Neural progenitor cell (in vitro differentiated cells): ENCODE measurements around the gene KCNH1. TPM values are rescaled to one million over a fixed set of nuclear protein-coding genes. Genes with fewer than 3 reads are reported as not detected.

Experiments
- DNase-seq: peaks from one replicate; pipeline ENCODE4 v3.0.0-alpha.2; 2016; ENCODE audit warnings: low spot score
- H2AFZ ChIP-seq: fragments of 200-600 bp; sonication (generic); replicated peaks from 2 replicates; pipeline ENCODE4 v1.6.1; 2016; ENCODE audit warnings: antibody characterized with exemption
- H3F3A ChIP-seq: fragments of 200-600 bp; sonication (generic); 2 replicates; pipeline ENCODE4 v1.6.1; 2016; ENCODE audit warnings: antibody characterized with exemption, low read depth
- H3K27ac ChIP-seq: fragments of 200-600 bp; sonication (generic); 2 replicates; pipeline ENCODE4 v1.5.1; 2016; ENCODE audit warnings: mild to moderate bottlenecking
- H3K27me3 ChIP-seq: fragments of 200-600 bp; sonication (generic); 2 replicates; pipeline ENCODE4 v1.6.1; 2016; ENCODE audit warnings: mild to moderate bottlenecking, moderate library complexity
- H3K36me3 ChIP-seq: fragments of 200-600 bp; sonication (generic); 2 replicates; pipeline ENCODE4 v1.5.1; 2016
- H3K4me1 ChIP-seq: fragments of 200-600 bp; sonication (generic); 2 replicates; pipeline ENCODE4 v1.6.1; 2016; ENCODE audit warnings: mixed run types
- H3K4me2 ChIP-seq: fragments of 200-600 bp; sonication (generic); 2 replicates; pipeline ENCODE4 v1.6.1; 2016
- H3K4me3 ChIP-seq: fragments of 200-600 bp; sonication (generic); 2 replicates; pipeline ENCODE4 v1.5.1; 2016
- H3K79me2 ChIP-seq: fragments of 200-600 bp; sonication (generic); 2 replicates; pipeline ENCODE4 v1.6.1; 2016; ENCODE audit warnings: low read depth
- H3K9ac ChIP-seq: fragments of 200-600 bp; sonication (generic); 2 replicates; pipeline ENCODE4 v1.6.1; 2016
- H3K9me3 ChIP-seq: fragments of 200-600 bp; sonication (generic); 2 replicates; pipeline ENCODE4 v1.5.1; 2016; ENCODE audit warnings: low read depth
- H4K20me1 ChIP-seq: fragments of 200-600 bp; sonication (generic); 2 replicates; pipeline ENCODE4 v1.6.1; 2016; ENCODE audit warnings: low read depth
- H3K27ac Mint-ChIP-seq: 3 replicates; pipeline ENCODE4 v1.8.0; 2021; ENCODE audit warnings: mixed read lengths
- H3K27me3 Mint-ChIP-seq: 2 replicates; pipeline ENCODE4 v1.8.0; 2022; ENCODE audit warnings: low read depth, mild to moderate bottlenecking, inconsistent platforms, moderate library complexity, mixed read lengths; ENCODE audit not compliant: insufficient read depth
- H3K36me3 Mint-ChIP-seq: 3 replicates; pipeline ENCODE4 v1.8.0; 2021; ENCODE audit warnings: mixed read lengths
- H3K4me1 Mint-ChIP-seq: 3 replicates; pipeline ENCODE4 v1.8.0; 2021; ENCODE audit warnings: mixed read lengths
- H3K4me3 Mint-ChIP-seq: 3 replicates; pipeline ENCODE4 v1.8.0; 2021; ENCODE audit warnings: mild to moderate bottlenecking, moderate library complexity, mixed read lengths
- H3K9me3 Mint-ChIP-seq: 3 replicates; pipeline ENCODE4 v1.8.0; 2020; ENCODE audit warnings: mixed read lengths
- EZH2 ChIP-seq: fragments of 200-600 bp; sonication (generic); IDR thresholded peaks from 2 replicates; pipeline ENCODE4 v1.6.1; 2017; ENCODE audit warnings: antibody characterized with exemption, mild to moderate bottlenecking, moderate library complexity
- EZH2phosphoT487 ChIP-seq: fragments of 200-600 bp; sonication (generic); IDR thresholded peaks from 2 replicates; pipeline ENCODE4 v1.6.1; 2017; ENCODE audit warnings: antibody characterized with exemption
- total RNA-seq: library from RNA; depleted of rRNA; stranded (reverse); fragments of >200 nt; gene quantifications from 2 replicates; pipeline ENCODE4 v1.2.3, GENCODE V29; 2015; ENCODE audit warnings: low replicate concordance
- TF ChIP-seq, protein P1 (sequence below): fragments of 200-600 bp; sonication (generic); IDR thresholded peaks from 2 replicates; pipeline ENCODE4 v1.5.1; 2017; ENCODE audit warnings: antibody characterized with exemption, mild to moderate bottlenecking

Gene KCNH1
- total RNA-seq, 1 donor from 2014 or later = 1.6 TPM

- no peak overlapping the region for H3K27ac Mint-ChIP-seq
- H3K4me3 Mint-ChIP-seq = no peak overlapping the region
- H3K36me3 Mint-ChIP-seq = no peaks in the 10 kb centered on the region
- Histone ChIP-seq H3K4me2 (peak overlapping the region; percentile 60), H3K9me3 (no peaks in the 10 kb centered on the region), H3F3A (peaks cover 16% of the 10 kb centered on the region), H2AFZ (no peak overlapping the region), H3K27ac (no peak overlapping the region), H3K79me2 (no peaks in the 10 kb centered on the region), H4K20me1 (peaks cover 5% of the 10 kb centered on the region), H3K27me3 (no peaks in the 10 kb centered on the region), H3K4me3 (no peak overlapping the region), H3K4me1 (peaks cover 32% of the 10 kb centered on the region), H3K36me3 (no peaks in the 10 kb centered on the region), H3K9ac (no peak overlapping the region)
- no peak for DNase-seq
- H3K9me3 Mint-ChIP-seq = no peaks in the 10 kb centered on the region
- H3K4me1 Mint-ChIP-seq = peaks cover 19% of the 10 kb centered on the region
- peaks cover 3% of the 10 kb centered on the region for H3K27me3 Mint-ChIP-seq
- TF ChIP-seq, protein P1, sequence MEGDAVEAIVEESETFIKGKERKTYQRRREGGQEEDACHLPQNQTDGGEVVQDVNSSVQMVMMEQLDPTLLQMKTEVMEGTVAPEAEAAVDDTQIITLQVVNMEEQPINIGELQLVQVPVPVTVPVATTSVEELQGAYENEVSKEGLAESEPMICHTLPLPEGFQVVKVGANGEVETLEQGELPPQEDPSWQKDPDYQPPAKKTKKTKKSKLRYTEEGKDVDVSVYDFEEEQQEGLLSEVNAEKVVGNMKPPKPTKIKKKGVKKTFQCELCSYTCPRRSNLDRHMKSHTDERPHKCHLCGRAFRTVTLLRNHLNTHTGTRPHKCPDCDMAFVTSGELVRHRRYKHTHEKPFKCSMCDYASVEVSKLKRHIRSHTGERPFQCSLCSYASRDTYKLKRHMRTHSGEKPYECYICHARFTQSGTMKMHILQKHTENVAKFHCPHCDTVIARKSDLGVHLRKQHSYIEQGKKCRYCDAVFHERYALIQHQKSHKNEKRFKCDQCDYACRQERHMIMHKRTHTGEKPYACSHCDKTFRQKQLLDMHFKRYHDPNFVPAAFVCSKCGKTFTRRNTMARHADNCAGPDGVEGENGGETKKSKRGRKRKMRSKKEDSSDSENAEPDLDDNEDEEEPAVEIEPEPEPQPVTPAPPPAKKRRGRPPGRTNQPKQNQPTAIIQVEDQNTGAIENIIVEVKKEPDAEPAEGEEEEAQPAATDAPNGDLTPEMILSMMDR = no peak
- no peak for TF ChIP-seq EZH2phosphoT487
- TF ChIP-seq EZH2 = no peak
These were observed 405.4 kb downstream of the KCNH1 start for GRCh38 chr1:210728437-210729149.

DNA sequence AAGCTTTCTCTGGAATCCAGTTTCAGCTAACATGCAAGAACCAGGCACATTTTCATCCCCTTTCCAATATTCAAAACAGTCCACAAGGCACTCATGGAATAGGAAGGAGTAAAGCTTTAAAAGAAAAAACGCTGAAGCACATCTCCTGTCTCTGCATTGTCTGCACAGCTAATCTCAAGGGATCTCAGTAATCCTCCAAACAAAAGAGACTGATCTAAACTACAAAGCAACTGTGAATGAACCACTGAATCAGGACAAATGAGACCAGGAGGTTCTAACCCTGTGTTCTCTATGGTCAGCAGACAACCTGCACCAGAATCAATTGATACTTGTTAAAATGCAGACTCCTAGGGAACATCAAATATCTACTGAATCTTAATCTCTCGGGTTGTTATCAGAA lies 406.2 kb downstream of the KCNH1 start:
- TF ChIP-seq, protein P1 = no peak
- TF ChIP-seq EZH2 (no peak), EZH2phosphoT487 (peak; percentile 53)
- H3K9me3 Mint-ChIP-seq = no peaks in the 10 kb centered on the region
- DNase-seq = peak; percentile 74
- no peaks in the 10 kb centered on the region for H3K36me3 Mint-ChIP-seq
- peaks cover 5% of the 10 kb centered on the region for H4K20me1 ChIP-seq
- no peak overlapping the region for H2AFZ ChIP-seq
- H3K9ac ChIP-seq = no peak overlapping the region
- no peak overlapping the region for H3K4me3 Mint-ChIP-seq
- no peaks in the 10 kb centered on the region for H3K9me3 ChIP-seq
- H3K27me3 ChIP-seq = no peaks in the 10 kb centered on the region
- H3K4me1 Mint-ChIP-seq = peaks cover 19% of the 10 kb centered on the region
- H3K4me1 ChIP-seq = peaks cover 32% of the 10 kb centered on the region
- no peaks in the 10 kb centered on the region for H3K36me3 ChIP-seq
- no peak overlapping the region for H3K27ac Mint-ChIP-seq
- H3K27ac ChIP-seq = no peak overlapping the region
- no peak overlapping the region for H3K4me3 ChIP-seq
- peaks cover 16% of the 10 kb centered on the region for H3F3A ChIP-seq
- peaks cover 3% of the 10 kb centered on the region for H3K27me3 Mint-ChIP-seq
- H3K79me2 ChIP-seq = no peaks in the 10 kb centered on the region
- peak overlapping the region; percentile 60 for H3K4me2 ChIP-seq

DNA sequence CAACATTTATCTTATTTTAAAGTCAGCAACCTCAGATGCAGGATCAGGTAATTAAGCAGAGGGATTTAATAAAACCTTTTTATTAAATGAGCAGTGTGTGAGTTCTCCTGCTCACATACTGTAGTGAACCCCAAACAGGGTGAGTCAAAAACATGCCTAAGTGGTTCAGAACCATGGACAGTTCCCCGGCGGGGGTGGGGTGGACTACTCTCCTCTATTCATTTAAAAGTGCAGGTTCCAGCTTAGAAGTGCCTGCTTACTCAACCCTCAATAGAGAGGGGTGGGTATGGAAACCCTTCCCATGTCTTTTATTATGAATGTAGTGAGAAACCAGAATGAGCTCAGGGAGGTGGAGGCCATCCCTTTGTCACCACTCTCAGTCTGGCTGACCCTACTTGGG lies 407.3 kb downstream of the KCNH1 start:
- Histone ChIP-seq H3F3A (peaks cover 16% of the 10 kb centered on the region), H3K27me3 (no peaks in the 10 kb centered on the region), H3K9me3 (no peaks in the 10 kb centered on the region), H3K4me2 (no peak overlapping the region), H2AFZ (no peak overlapping the region), H3K9ac (no peak overlapping the region), H3K36me3 (no peaks in the 10 kb centered on the region), H3K79me2 (no peaks in the 10 kb centered on the region), H4K20me1 (peaks cover 5% of the 10 kb centered on the region), H3K27ac (no peak overlapping the region), H3K4me1 (peaks cover 32% of the 10 kb centered on the region), H3K4me3 (no peak overlapping the region)
- H3K4me1 Mint-ChIP-seq = peaks cover 19% of the 10 kb centered on the region
- no peak overlapping the region for H3K27ac Mint-ChIP-seq
- H3K9me3 Mint-ChIP-seq = no peaks in the 10 kb centered on the region
- DNase-seq = peak; percentile 85
- H3K27me3 Mint-ChIP-seq = peaks cover 3% of the 10 kb centered on the region
- H3K36me3 Mint-ChIP-seq = no peaks in the 10 kb centered on the region
- TF ChIP-seq, protein P1 = no peak
- no peak overlapping the region for H3K4me3 Mint-ChIP-seq
